ENCODE measurements around the gene KDM1B.
"Not testable (repeated sequence)": the region's sequence is repeated elsewhere in the genome, so short reads cannot be mapped to it uniquely, and the experiment has no call there.

KDM1B gene

GRCh38 chr6:18189196-18189595 lies 34.0 kb downstream of the KDM1B start:
- DNase-seq = no peak

GRCh38 chr6:18192026-18192425 lies 36.8 kb downstream of the KDM1B start:
- DNase-seq = no peak

GRCh38 chr6:18203786-18204185 lies 48.6 kb downstream of the KDM1B start:
- no peak for DNase-seq

- no peak for DNase-seq
Measured at GRCh38 chr6:18204691-18205090, 49.5 kb downstream of the KDM1B start.

- no peak for DNase-seq
Measured at GRCh38 chr6:18206591-18206990, 51.4 kb downstream of the KDM1B start.

GRCh38 chr6:18207438-18207837 lies 52.2 kb downstream of the KDM1B start:
- DNase-seq = no peak

- DNase-seq = no peak
Measured at GRCh38 chr6:18207949-18208348, 52.7 kb downstream of the KDM1B start.

GRCh38 chr6:18208778-18209177 lies 53.6 kb downstream of the KDM1B start:
- DNase-seq = not testable (repeated sequence)

- DNase-seq = no peak
Measured at GRCh38 chr6:18209539-18210197, 54.4 kb downstream of the KDM1B start.

GRCh38 chr6:18210707-18211106 lies 55.5 kb downstream of the KDM1B start:
- no peak for DNase-seq

- DNase-seq = no peak
Measured at GRCh38 chr6:18211338-18211737, 56.1 kb downstream of the KDM1B start.

- no peak for DNase-seq
Measured at GRCh38 chr6:18212231-18212630, 57.0 kb downstream of the KDM1B start.

- no peak for DNase-seq
Measured at GRCh38 chr6:18213439-18213838, 58.2 kb downstream of the KDM1B start.

- no peak for DNase-seq
Measured at GRCh38 chr6:18214003-18214402, 58.8 kb downstream of the KDM1B start.

GRCh38 chr6:18215436-18215835 lies 60.2 kb downstream of the KDM1B start:
- no peak for DNase-seq

- DNase-seq = no peak
Measured at GRCh38 chr6:18216411-18216810, 61.2 kb downstream of the KDM1B start.

GRCh38 chr6:18218233-18218632 lies 63.0 kb downstream of the KDM1B start:
- DNase-seq = no peak

- DNase-seq = no peak
Measured at GRCh38 chr6:18219591-18219990, 64.4 kb downstream of the KDM1B start.

GRCh38 chr6:18221288-18221615 lies 66.0 kb downstream of the KDM1B start:
- no peak for DNase-seq

- DNase-seq = not testable (repeated sequence)
Measured at GRCh38 chr6:18226451-18227105, 71.4 kb downstream of the KDM1B start.

- DNase-seq = not testable (repeated sequence)
Measured at GRCh38 chr6:18227166-18227565, 71.9 kb downstream of the KDM1B start.

GRCh38 chr6:18228590-18228989 lies 73.4 kb downstream of the KDM1B start:
- DNase-seq = not testable (repeated sequence)

- DNase-seq = not testable (repeated sequence)
Measured at GRCh38 chr6:18231856-18232255, 76.6 kb downstream of the KDM1B start.

GRCh38 chr6:18233770-18234169 lies 78.5 kb downstream of the KDM1B start:
- not testable (repeated sequence) for DNase-seq

- no peak for DNase-seq
Measured at GRCh38 chr6:18234564-18234963, 79.3 kb downstream of the KDM1B start.

All from activated CD8-positive, alpha-beta memory T cell treated with anti-CD3 and anti-CD28 coated beads for 24 hours (primary cell).